Measurements from ENCODE around the gene TMEM106C. TPM values are rescaled to one million over a fixed set of nuclear protein-coding genes. Genes with fewer than 3 reads are reported as not detected.

Gene TMEM106C
- total and polyA plus RNA-seq, 9 of the 15 experiments (the other 6 are each of a cell fraction or from before 2014, with no cell fraction given): 37.6 to 183 (median 57.2) TPM

DNA sequence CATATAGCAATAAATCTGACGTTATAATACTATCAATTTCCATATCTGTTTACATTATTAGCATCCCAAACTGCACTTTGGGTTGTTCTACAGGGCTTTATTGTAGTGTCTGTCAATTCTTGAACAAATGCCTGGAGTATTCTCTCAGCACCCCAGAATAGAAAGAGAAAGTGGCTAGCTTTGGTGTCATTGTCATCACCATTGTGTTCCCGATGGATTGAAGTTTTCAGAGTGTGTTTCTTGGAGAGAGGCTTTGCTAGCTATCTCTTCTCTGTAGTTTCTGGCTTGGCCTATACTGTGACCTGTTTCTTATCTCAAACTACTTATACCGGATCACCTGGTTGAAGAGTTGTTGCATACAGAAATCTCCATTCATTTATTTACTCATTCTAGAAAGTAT lies 6.4 kb downstream of the TMEM106C start (continued):
- TF ChIP-seq, protein P1, sequence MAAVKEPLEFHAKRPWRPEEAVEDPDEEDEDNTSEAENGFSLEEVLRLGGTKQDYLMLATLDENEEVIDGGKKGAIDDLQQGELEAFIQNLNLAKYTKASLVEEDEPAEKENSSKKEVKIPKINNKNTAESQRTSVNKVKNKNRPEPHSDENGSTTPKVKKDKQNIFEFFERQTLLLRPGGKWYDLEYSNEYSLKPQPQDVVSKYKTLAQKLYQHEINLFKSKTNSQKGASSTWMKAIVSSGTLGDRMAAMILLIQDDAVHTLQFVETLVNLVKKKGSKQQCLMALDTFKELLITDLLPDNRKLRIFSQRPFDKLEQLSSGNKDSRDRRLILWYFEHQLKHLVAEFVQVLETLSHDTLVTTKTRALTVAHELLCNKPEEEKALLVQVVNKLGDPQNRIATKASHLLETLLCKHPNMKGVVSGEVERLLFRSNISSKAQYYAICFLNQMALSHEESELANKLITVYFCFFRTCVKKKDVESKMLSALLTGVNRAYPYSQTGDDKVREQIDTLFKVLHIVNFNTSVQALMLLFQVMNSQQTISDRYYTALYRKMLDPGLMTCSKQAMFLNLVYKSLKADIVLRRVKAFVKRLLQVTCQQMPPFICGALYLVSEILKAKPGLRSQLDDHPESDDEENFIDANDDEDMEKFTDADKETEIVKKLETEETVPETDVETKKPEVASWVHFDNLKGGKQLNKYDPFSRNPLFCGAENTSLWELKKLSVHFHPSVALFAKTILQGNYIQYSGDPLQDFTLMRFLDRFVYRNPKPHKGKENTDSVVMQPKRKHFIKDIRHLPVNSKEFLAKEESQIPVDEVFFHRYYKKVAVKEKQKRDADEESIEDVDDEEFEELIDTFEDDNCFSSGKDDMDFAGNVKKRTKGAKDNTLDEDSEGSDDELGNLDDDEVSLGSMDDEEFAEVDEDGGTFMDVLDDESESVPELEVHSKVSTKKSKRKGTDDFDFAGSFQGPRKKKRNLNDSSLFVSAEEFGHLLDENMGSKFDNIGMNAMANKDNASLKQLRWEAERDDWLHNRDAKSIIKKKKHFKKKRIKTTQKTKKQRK (IDR thresholded peaks at IDR 0.05; ENCODE audit: borderline replicate concordance, low read depth, low read length): no peak
- TF ChIP-seq CAMTA2 (CRISPR knock-in tag; conservative IDR thresholded peaks at IDR 0.05): no peak
- TF ChIP-seq KDM4B (IDR thresholded peaks at IDR 0.05; ENCODE audit: borderline replicate concordance in 2 of 2, low read depth in 1 of 2): no peak
- TF ChIP-seq AFF4 (CRISPR knock-in tag; IDR thresholded peaks at IDR 0.05): no peak
- TF ChIP-seq RB1 (IDR thresholded peaks at IDR 0.05; ENCODE audit: low read depth): no peak
